HG03066 (cell line): ENCODE measurements around the gene TPSD1.
"Not testable (repeated sequence)": the region's sequence is repeated elsewhere in the genome, so short reads cannot be mapped to it uniquely, and the experiment has no call there.

ENCODE experiments used
- ATAC-seq: cut with Tn5 transposase; IDR thresholded peaks from one replicate; pipeline ENCODE4 v1.9.1; 2021; ENCODE audit warnings: low read depth; ENCODE audit not compliant: unreplicated experiment

TPSD1 gene

DNA sequence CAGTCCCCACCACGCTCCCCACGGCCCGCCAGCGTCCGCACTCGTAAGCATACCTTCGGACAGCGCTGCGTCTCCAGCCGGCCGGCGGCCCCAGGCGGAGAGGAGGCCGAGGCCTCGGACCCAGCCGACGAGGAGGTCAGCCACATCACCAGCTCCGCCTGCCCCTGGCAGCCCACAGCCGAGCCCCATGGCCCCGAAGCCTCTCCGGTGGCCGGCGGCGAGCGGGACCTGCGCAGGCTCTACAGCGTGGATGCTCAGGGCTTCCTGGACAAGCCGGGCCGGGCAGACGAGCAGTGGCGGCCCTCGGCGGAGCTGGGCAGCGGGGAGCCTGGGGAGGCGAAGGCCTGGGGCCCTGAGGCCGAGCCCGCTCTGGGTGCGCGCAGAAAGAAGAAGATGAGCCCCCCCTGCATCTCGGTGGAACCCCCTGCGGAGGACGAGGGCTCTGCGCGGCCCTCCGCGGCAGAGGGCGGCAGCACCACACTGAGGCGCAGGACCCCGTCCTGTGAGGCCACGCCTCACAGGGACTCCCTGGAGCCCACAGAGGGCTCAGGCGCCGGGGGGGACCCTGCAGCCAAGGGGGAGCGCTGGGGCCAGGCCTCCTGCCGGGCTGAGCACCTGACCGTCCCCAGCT, 35.7 kb upstream of the TPSD1 start:
- ATAC-seq: no peak

GRCh38 chr16:1220841-1221627, 34.8 kb upstream of the TPSD1 start:
- no peak for ATAC-seq

DNA sequence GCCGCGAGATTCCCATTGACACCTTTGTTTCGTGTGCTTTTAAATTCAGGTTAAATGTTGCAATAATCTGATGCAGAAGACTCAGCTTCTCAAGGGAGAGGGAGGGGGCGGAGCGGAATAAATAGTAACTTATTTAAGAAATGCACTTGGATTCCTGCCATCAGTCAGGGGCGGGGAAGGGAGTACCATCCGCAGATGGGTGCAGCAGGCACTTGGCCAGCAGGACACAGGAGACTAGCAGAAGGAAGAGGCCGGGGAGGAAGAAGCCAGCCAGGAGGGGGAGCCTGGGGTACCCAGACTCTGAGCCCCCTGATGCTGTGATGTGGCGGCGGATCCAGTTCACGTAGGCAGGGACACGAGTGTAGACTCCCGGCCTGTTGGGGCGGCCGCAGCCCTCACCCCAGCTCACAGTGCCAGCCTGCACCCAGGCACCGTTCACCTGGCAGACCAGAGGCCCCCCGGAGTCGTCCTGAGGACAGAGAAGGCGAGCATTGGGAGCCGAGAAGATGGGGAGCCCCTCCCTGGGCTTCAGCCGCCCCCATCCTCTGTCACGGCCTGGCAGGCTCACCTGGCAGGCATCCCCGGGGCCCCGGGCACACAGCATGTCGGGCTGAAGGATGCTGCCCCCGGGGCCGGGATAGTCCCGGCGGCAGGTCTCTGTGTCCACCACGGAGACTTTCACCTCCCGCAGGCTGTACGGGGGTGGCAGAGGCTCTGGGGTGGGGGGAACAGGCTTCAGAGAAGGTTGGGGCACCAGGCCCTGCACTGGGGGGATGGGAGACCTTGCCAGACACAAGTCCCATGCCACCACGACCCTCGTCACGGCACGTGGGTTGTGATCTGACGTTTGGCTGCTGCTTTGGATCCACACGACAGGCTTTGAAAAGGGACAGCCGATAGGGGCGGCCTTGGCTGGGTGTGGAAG, 34.0 kb upstream of the TPSD1 start:
- ATAC-seq: no peak

DNA sequence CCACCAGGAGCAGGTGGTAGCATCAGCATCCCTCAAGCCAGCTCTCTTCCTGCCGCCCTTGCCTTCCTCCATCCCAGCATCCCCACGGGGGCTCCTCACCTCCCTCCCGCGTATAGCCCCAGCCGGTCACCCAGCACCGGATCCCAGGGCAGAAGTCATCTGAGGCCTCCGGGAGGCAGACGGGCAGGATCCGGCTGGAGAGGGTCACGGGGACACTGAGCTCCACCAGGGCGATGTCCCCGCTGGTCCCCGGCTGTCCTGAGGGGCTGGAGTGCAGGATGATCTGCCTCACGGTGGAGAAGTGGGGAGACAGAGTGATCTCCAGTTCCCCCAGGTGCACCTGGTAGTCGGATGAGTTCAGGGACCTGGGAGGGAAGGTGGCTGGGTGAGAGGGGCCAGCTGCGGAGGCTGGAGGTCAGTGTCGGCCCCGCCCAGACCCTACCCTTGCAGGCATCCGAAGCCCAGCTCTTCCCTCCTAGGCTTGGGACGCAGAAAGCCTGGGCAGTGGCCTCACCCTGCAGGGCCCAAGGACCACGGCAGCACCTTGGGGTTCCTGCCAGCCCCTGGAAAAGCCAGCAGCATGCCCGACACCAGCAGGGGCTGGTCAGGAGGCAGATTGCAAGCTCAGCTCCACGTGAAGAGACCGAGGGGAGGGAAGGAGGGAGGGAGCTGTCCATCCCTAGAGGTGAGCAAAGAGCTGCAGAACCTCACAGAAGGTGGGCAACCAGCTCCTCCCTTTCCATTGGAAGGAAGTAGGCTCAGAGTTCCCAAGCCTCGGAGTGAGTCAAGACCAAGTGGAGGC, 33.1 kb upstream of the TPSD1 start:
- ATAC-seq: no peak

DNA sequence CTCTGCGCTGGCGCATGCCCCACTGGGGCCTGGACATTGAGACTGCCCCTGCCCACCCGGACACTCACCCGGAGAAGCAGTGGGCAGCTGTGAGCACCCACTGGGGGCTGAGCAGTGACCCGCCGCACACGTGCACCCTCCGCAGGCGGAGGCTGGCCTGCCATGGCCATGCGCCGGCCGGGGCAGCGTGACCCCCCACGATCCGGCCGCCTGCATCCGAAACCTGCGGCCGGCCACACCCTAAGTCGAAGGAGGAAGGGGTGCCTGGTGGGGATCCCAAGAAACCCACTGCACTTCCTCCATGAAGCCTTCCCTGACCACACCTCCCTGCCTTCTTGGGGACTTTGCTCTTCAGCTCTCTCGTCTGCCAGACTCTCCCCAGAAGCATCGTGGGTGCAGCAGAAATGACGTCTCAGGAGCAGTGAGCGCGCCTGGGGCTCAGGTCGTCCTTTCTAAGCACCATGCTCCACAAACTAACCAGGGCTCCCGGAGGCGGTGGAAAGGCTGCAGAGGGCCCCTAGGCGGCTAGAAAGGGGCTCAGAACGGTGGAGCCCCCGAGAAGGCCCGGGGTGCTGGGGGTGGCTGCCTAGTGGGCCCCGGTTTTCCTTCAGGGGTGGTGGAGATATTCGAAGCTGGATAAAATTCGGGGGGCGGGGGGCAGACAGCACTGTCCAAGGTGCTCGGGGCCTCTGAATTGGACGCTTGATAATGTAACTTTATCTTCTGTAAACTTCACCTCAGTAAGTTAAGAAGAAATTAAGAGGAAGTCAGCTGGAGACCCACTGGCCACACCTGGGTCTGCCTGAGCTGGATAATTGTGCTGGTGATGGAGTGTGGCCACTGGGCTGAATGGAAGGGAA, 32.3 kb upstream of the TPSD1 start:
- no peak for ATAC-seq

- no peak for ATAC-seq
These were observed 31.3 kb upstream of the TPSD1 start for GRCh38 chr16:1224558-1224957.

GRCh38 chr16:1225051-1225451, 30.8 kb upstream of the TPSD1 start, which contains the start of gene TPSG1:
Gene TPSG1 (minus strand): TSS chr16:1225268. CDS start chr16:1225252, 16 bp downstream.
- ATAC-seq: no peak

GRCh38 chr16:1225728-1226311, 30.0 kb upstream of the TPSD1 start:
- ATAC-seq: not testable (repeated sequence)

GRCh38 chr16:1226692-1227091, 29.2 kb upstream of the TPSD1 start:
- not testable (repeated sequence) for ATAC-seq

DNA sequence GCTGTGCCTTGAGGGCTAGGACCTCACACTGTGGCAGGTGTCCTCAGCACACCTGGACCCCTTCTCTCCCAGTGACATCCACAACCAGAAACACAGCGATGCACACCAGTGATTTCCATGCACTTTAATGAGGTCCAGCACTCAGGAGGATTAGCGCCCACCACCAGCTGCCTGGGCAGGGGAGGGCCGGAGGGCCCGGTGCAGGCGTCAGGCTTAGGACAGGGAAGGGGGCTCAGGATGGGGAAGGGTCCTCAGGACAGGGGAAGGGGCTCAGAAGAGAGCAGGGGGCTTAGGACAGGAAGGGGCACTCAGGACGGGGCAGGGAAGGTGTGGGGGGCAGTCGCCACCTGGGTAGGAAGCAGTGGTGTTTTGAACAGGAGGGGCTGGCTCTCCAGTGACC, 27.6 kb upstream of the TPSD1 start:
- ATAC-seq: not testable (repeated sequence)

DNA sequence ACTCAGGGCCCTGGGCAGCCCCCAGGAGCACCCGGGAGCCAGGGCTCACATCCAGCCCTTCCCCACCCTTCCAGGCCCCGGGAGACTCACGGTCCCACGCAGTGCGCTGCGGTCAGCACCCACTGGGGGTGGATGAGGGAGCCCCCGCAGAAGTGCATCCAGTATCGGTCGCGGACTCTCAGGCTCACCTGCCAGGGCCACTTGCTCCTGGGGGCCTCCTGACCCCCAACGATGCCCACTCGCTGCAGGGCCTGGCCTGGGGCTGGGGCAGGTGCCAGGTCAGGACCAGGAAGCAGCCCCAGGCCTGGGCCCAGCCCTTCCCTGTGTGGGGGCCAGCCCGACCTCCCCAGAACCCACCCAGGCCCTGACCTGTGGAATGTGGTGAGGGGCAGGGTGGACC, 26.4 kb upstream of the TPSD1 start:
- ATAC-seq: not testable (repeated sequence)

GRCh38 chr16:1230084-1230470, 25.8 kb upstream of the TPSD1 start, which contains the start of gene TPSB2:
Gene TPSB2 (minus strand): TSS chr16:1230184. CDS start chr16:1229951, 233 bp downstream.
- ATAC-seq: not testable (repeated sequence)

- not testable (repeated sequence) for ATAC-seq
These were observed 25.2 kb upstream of the TPSD1 start for GRCh38 chr16:1230471-1231212.

DNA sequence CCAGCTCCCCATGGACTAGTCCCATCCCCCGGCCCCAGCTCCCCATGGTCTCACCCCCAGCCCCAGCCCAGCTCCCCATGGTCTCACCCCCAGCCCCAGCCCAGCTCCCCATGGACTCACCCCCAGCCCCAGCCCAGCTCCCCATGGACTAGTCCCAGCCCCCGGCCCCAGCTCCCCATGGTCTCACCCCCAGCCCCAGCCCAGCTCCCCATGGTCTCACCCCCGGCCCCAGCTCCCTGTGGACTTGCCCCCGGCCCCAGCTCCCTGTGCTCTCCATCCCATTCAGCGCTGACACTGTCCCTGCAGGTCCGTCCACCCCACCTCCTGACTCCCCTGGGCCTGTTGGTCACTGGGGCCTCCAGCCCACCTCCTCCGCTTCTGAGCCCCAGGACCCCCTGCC, 24.6 kb upstream of the TPSD1 start:
- ATAC-seq: not testable (repeated sequence)

- not testable (repeated sequence) for ATAC-seq
These were observed 23.7 kb upstream of the TPSD1 start for GRCh38 chr16:1232049-1232748.

DNA sequence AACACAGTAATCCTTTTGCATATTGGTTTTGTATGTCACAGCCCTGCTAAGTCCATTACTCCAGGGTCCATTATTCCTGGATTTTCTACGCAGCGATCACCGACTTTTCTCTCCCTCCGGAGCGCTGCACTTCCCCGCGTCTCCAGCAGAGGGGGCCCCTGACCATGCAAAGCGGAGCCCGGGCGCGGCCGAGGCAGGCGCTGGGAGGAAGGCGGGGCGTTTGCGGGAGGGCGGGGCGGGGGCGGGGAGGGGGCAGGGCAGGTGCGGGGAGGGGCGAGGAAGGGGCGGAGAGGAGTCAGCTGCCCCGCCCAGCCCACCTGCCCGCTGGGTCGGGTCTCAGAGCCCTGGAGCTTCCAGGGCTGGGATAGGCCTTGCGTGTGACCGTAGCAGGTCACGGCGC, 19.2 kb upstream of the TPSD1 start:
- not testable (repeated sequence) for ATAC-seq

DNA sequence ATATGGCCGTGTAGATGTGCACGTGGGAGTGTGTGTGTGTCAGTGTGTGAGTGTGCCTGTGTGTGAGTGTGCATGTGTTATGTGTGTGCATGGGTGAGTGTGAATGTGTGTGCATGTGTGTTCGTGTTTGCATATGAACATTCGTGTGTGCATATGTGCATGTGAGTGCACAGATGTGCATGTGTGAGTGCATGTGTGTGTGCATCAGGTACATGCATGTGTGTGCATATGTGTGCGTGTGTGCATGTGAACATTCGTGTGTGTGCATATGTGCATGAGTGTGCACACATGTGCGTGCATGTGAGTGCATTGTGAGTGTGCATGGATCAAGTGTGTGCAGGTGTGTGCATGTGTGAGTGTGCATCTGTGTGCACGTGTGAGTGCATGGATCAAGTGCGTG, 17.9 kb upstream of the TPSD1 start:
- no peak for ATAC-seq
